SK-N-SH treated with all-trans-retinoic acid at 6 μM for 48 hours (cell line): ENCODE data around the gene TBC1D12.

ENCODE experiments used
- CREB5 ChIP-seq: fragments of 250-450 bp; sonication (Bioruptor Pico); IDR thresholded peaks from 2 replicates; pipeline ENCODE4 v1.5.1; 2020; ENCODE audit warnings: low read depth, mild to moderate bottlenecking, moderate library complexity
- GLIS3 ChIP-seq: fragments of 250-450 bp; sonication (Bioruptor Pico); IDR thresholded peaks from 2 replicates; pipeline ENCODE4 v1.5.0; 2020; ENCODE audit warnings: mild to moderate bottlenecking, moderate library complexity
- OSR1 ChIP-seq: fragments of 250-450 bp; sonication (Bioruptor Pico); IDR thresholded peaks from 2 replicates; pipeline ENCODE4 v1.8.0; 2022; ENCODE audit warnings: moderate library complexity, mild to moderate bottlenecking, inconsistent platforms
- TSHZ2 ChIP-seq: fragments of 250-450 bp; sonication (Bioruptor Pico); IDR thresholded peaks from 2 replicates; pipeline ENCODE4 v1.5.0; 2020; ENCODE audit warnings: mild to moderate bottlenecking, moderate library complexity

GRCh38 chr10:94416896-94417295, 14.6 kb downstream of the TBC1D12 start:
- TF ChIP-seq CREB5 (CRISPR knock-in tag) (no peak), OSR1 (CRISPR knock-in tag) (no peak), TSHZ2 (CRISPR knock-in tag) (no peak), GLIS3 (CRISPR knock-in tag) (no peak)
